ENCODE measurements around the gene FAM20C.

GRCh38 chr7:149791-150636 is 42.4 kb upstream of the FAM20C start:
- TF ChIP-seq CTCF (IDR thresholded peaks at IDR 0.05) (no peak), POLR2A (IDR thresholded peaks at IDR 0.05) (no peak), POLR2AphosphoS5 (IDR thresholded peaks at IDR 0.05) (no peak)

Measured in prostate gland (tissue), 2 donors.